HCT116 (cell line): Measurements from ENCODE around the gene AP4M1.

Experiments
- JUND ChIP-seq: IDR thresholded peaks from 2 replicates; pipeline ENCODE4 v1.6.1; 2012
- SIN3A ChIP-seq: IDR thresholded peaks from 2 replicates; pipeline ENCODE4 v1.6.1; 2012; ENCODE audit warnings: low read depth
- TF ChIP-seq, protein P1 (sequence below): IDR thresholded peaks from 2 replicates; pipeline ENCODE4 v1.6.1; 2012

DNA sequence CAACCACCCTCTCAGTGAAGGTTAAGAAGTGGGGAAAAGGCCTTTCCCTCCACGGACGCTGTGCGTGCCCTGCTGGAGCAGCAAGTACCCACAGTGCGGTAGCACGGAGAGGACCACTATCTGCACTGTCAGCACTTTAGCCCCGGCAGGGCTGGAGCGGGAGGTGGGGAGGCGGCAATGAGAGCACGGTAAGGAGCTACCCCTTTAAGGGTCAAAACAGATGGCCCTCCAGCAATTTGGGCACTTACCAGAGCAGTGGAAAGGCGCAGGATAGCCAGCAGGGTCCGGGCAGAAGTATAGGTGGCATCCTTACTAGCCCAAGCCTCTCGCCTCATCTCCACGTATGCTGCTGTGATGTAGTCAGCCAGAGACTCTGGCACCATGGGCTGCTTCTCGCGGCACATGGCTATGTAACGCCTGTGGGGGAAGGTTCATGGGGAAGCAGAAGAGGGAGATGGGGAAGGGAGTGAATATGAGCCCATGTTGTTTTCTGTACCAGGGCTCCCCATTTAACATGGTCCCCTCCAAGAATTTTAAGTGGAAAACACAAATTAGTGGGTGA, 7.4 kb upstream of the AP4M1 start:
- TF ChIP-seq SIN3A (no peak), JUND (no peak)
- TF ChIP-seq, protein P1, sequence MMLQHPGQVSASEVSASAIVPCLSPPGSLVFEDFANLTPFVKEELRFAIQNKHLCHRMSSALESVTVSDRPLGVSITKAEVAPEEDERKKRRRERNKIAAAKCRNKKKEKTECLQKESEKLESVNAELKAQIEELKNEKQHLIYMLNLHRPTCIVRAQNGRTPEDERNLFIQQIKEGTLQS = no peak
